ENCODE data around the gene HIPK4. TPM values are rescaled to one million over a fixed set of nuclear protein-coding genes. Genes with fewer than 3 reads are reported as not detected.

HIPK4 gene
- total and polyA plus RNA-seq, 2 of the 8 experiments (the other 6 are each of a cell fraction or from before 2014, with no cell fraction given): 0.15 to 0.57 TPM

DNA sequence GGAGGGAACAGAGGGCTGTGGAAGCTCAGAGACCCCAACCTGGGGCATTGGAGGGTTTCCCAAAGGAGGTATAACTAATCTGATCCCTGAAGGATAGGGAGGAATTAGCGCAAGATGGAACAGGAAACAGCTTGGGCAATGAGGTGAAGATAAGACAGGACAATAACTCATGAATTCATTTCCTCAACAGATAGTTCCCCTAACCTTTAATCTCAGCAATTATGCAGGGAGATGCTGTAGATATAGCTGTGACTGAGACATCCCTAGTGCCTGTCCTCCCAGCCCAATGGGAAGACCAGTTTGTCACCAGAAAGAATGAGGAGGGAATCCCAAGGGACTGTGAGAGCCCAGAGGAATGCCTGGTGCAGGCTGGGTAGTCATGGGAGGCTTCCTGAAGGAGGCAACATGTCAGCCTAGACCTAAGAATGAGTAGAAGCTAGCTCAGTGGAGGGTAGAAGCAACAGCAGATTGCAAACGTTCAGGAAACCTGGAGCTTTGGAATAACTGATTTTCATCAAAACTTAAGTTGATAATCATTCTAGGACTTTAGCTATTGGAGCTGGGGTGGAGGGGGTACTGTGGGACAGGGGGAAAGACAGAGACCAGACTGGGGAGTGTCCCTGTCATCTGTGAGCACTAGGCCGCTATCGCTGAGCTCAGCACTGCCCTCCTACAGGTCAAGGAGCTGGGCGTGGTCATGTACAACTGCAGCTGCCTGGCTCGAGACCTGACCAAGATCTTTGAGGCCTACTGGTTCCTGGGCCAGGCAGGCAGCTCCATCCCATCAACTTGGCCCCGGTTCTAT lies 18.8 kb downstream of the HIPK4 start:
- Histone ChIP-seq H2BK5ac (ENCODE audit: low read depth, low read length) (no peak overlapping the region), H4K5ac (ENCODE audit: insufficient read length, low read depth, low read length) (no peak overlapping the region), H3K79me2 (ENCODE audit: control insufficient read depth in 1 of 2, insufficient read depth in 2 of 2, low read length in 2 of 2) (no peaks in the 10 kb centered on the region), H3K23ac (ENCODE audit: insufficient read length) (no peak overlapping the region), H3K79me1 (ENCODE audit: low read depth, low read length) (no peaks in the 10 kb centered on the region), H3K18ac (ENCODE audit: extremely low read depth, low read length) (no peak overlapping the region), H3K27me3 (replicated peaks in 1 of 4; ENCODE audit: control insufficient read depth in 3 of 4, extremely low read depth in 1 of 4, insufficient read depth in 3 of 4, low read length in 3 of 4) (no peaks in the 10 kb centered on the region), H2AFZ (ENCODE audit: low read length) (no peak overlapping the region), H3K9me3 (ENCODE audit: insufficient read depth in 2 of 2, low read depth in 1 of 2, low read length in 1 of 2) (no peaks in the 10 kb centered on the region), H3K23me2 (ENCODE audit: low read depth, low read length) (no peaks in the 10 kb centered on the region; the same call in 1 of the 2 replicates), H3K27ac (ENCODE audit: low read depth, low read length) (no peak overlapping the region), H3K4me1 (replicated peaks in 1 of 4; ENCODE audit: control insufficient read depth in 3 of 4, insufficient read depth in 4 of 4, low read length in 3 of 4) (peaks cover 0 to 12% (median 8%) of the 10 kb centered on the region in 4 experiments; a peak in 6 of 7 replicates), H3K4me3 (ENCODE audit: extremely low read depth in 1 of 4, insufficient read depth in 2 of 4, low read depth in 3 of 4, low read length in 4 of 4) (no peak overlapping the region), H3K36me3 (ENCODE audit: control insufficient read depth in 2 of 4, insufficient read depth in 4 of 4, low read length in 3 of 4) (peaks cover 10 to 55% (median 18%) of the 10 kb centered on the region in 4 experiments; a peak in 7 of 8 replicates), H2AK5ac (ENCODE audit: low read depth, low read length) (no peak overlapping the region), H4K91ac (replicated peaks; ENCODE audit: insufficient read length, low read length) (no peak overlapping the region), H3K56ac (replicated peaks; ENCODE audit: insufficient read length, low read depth, low read length) (no peak overlapping the region), H2BK15ac (ENCODE audit: low read length) (no peak overlapping the region), H4K8ac (ENCODE audit: extremely low read depth, insufficient read depth, low read length) (no peak overlapping the region), H3K4ac (replicated peaks; ENCODE audit: insufficient read length, low read depth, low read length) (no peak overlapping the region), H3K9ac (replicated peaks in 1 of 4; ENCODE audit: extremely low read depth in 1 of 4, low read depth in 3 of 4, low read length in 3 of 4) (no peak overlapping the region; a peak in 1 of 7 replicates), H2BK120ac (replicated peaks; ENCODE audit: low read depth, low read length) (no peak overlapping the region), H3K14ac (ENCODE audit: insufficient read length) (no peak overlapping the region), H2BK12ac (ENCODE audit: low read depth, low read length) (no peak overlapping the region), H3K4me2 (ENCODE audit: insufficient read depth in 1 of 2, low read depth in 2 of 2, low read length in 2 of 2) (no peak overlapping the region), H2BK20ac (ENCODE audit: low read length) (no peak overlapping the region), H4K20me1 (replicated peaks in 1 of 2; ENCODE audit: control insufficient read depth in 1 of 2, insufficient read depth in 2 of 2, low read length in 2 of 2) (peaks cover 0 to 4% of the 10 kb centered on the region in 2 experiments)
- FAIRE-seq: no peak
- ChIA-PET POLR2A (ENCODE audit: partially characterized antibody) (interaction anchor here (0.7 to 3.2 kb wide), 8 partner anchors 10 to 55 kb away, joined by 3 to 25 read pairs (median 4); partner anchors contain the start of genes HIPK4 and SERTAD1), CTCF (ENCODE audit: partially characterized antibody) (interaction anchor here (0.5 to 3.0 kb wide), 7 partner anchors 9 to 325 kb away, joined by 3 to 16 read pairs (median 3); no protein-coding TSS in a partner anchor)
- no peak for TF ChIP-seq GABPA (IDR thresholded peaks at IDR 0.05; ENCODE audit: borderline replicate concordance, insufficient read depth, low read length)
- TF ChIP-seq NRF1 (IDR thresholded peaks at IDR 0.05; ENCODE audit: low read depth, low read length): no peak
- TF ChIP-seq, protein P1, sequence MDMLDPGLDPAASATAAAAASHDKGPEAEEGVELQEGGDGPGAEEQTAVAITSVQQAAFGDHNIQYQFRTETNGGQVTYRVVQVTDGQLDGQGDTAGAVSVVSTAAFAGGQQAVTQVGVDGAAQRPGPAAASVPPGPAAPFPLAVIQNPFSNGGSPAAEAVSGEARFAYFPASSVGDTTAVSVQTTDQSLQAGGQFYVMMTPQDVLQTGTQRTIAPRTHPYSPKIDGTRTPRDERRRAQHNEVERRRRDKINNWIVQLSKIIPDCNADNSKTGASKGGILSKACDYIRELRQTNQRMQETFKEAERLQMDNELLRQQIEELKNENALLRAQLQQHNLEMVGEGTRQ (IDR thresholded peaks at IDR 0.05; ENCODE audit: low read length): no peak
- 85% methylated on average over 7 of the region's 7 CpGs; no CpG with 5 or more reads in 1 of the 2 experiments for WGBS, 2 experiments (ENCODE audit: extremely low coverage in 1 of 2, insufficient coverage in 1 of 2, insufficient read length in 1 of 2, insufficient replicate concordance in 2 of 2, low coverage in 1 of 2, low lambda C conversion rate in 2 of 2, missing lambda C conversion rate in 1 of 2)
- DNase-seq (ENCODE audit: low read depth in 1 of 2, low spot score in 2 of 2): no peak

Data from H1 (cell line).